Measurements from ENCODE around the gene MARVELD1.

The MARVELD1 gene

DNA sequence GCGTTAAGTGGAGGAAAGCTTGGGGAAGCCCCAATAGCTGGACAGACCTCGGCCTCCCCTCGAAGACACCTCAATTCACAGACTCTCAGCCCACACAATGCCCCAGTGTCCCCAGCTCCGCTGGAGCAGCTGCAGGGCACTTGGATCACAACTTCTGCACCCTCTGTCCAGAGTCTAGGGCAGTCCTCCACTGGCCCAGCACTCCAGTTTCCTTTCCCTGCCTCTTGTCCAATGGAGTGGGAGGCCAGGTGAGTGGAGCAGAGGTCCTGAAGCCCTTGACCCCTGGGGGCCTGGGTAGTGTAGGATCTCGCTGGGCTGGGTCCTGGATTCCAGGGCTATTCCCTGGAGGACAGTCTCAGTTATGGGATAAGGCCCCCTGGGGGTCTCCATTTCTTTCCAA is 46.4 kb downstream of the MARVELD1 start:
- no peak for DNase-seq

DNA sequence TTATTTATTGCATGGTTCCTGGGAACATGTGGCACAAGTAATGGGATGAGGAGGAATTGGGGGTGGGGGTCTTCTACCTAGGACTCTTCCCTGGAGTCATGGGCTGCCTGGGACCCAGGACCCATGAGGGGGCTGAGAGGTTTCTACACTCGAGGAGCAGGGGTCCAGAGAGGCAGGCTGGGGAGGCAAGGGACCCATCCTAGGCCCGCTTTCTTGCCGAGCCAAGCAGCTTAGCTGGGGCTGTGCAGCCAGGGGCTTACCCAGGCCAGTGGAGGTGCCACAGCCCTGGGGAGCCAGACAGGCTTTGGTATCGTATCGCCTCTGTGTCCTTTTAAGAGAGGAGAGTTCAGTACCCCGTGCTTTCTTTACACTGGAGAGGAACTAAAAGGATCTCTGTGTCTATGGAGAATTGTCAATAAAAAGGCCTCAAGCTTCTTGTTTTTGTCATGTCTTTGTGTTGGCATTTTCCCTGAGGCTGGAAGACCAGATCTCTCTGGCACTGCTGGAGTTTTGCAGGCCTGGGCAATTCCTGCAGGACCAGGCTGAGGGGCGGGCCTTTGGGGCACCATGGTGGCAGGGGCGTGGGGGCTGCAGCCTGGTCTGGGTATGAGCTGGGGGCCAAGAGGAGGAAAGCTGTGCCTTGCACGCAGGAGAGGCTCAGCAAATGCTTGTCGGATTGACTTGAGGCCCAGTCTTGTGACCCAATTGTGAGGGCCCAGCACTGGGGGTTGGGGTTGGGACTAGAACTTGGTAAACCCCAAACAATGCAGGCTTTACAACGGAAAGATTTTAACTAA is 47.1 kb downstream of the MARVELD1 start:
- no peak for DNase-seq

DNA sequence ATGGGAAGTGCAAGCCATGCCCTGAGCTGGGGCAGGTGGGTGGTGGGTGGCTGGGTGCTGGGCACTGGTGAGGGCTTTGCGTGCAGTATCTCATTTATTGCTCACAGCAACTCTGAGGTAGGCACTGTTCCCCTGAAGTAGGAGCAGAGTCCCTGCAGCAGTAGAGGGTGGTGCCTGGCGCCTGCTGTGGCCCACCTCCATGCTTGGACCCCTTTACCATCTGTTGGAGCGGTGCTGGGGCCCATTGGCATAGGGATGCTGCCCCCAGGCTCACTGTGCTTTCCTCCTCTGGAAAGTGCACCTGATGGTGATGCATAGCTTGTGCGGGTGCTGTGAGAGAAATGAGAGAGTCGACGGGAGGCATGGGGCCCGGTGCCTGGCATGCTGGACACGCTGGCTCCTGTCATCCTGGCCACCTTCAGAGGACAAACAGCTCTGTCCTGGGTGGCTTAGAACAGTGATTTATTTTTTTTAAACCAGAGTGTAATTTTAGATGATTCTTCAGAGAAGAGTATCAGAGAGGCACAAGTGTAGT is 47.9 kb downstream of the MARVELD1 start:
- no peak for DNase-seq

DNA sequence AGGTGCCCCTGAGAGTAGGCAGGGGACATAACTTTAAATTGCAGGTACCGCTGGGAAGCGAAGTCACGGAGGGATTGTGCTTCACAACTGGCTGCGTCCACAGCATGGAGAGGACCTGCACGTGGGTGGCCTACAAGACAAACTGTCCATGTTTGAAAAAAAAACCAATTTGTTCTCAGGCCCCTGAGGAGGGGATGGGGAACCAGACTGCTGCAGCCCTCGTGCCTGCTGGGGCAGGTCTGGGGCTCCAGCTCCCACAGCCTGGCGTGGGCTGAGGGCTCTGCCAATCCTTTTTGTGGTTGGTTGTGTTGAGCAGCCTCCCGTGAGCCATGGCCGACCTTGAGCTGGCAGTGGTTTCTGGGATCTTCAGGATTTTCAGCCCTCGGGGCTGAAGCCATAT is 48.5 kb downstream of the MARVELD1 start:
- no peak for DNase-seq

DNA sequence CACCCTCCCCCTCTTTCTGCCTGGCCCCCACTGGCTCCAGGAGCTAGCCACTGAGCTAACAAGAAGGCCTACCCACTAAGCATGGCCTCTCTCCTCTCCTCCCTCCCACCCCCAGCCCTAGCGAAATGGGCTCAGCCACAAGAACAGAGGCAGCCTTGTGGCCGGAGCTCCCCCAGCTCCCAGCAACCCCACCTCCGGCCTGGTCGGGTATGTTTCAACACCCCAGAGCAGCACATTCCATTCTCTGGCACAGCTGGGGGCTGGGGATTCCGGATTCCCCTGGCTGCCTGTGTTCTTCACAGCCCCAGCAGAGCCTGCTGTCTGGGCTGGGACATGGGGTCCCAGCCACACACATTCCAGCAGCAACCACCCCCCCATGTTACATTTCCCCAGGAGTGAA is 49.3 kb downstream of the MARVELD1 start:
- DNase-seq = no peak

DNA sequence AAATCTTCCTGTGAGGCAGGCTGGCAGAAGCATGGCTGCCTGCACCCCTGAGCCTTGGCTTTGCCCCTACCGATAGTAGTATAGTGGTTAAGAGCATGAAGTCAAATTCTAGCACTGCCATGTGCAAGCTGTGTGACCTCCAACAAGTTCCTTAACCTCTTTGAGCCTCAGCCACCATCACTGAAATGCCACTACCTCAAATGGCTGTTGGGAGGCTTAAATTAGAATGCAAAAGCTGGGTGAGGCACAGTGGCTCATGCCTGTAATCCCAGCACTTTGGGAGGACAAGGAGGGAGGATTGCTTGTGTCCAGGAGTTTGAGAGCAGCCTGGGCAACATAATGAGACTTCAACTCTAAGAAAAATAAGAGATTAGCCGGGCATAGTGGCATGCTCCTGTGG is 49.9 kb downstream of the MARVELD1 start:
- no peak for DNase-seq

DNA sequence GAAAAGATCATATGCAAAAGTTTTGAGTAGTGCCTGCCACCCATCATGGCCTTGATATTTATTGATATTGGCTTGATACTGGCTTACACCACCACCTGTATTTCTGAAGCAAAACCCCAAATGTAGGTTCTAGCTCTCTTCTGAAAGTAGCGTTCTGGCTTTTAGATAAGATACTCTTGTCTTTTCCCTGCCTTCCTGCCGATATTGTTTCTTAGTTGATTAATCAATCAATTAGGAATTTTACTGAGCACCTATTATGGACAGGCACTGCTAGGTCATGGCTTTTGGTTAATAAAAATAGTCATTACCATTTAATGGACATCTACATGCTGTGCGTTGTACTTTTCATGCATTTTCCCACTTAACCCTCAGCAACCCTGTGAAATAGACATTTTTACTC is 50.4 kb downstream of the MARVELD1 start:
- DNase-seq = no peak

DNA sequence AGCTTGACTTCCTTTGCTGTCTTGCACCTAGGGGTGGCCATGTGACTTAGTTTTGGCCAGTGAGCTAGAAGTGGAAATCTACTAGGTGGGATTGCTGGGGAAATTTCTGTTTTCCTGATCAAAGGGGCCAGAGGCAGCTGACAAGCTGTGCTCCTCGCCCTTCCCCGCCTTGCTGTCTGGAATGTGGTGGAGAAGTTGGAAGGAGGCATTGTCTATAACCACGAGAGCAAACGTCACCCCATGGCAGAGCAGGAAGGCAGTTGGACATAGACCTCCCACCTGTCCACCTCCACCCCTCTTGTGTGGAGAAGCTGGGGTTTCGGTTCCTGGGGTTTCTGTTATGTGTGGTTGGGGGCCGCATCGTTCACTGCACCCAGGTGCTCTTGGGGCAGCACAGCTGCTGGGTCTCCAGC is 51.0 kb downstream of the MARVELD1 start:
- no peak for DNase-seq

DNA sequence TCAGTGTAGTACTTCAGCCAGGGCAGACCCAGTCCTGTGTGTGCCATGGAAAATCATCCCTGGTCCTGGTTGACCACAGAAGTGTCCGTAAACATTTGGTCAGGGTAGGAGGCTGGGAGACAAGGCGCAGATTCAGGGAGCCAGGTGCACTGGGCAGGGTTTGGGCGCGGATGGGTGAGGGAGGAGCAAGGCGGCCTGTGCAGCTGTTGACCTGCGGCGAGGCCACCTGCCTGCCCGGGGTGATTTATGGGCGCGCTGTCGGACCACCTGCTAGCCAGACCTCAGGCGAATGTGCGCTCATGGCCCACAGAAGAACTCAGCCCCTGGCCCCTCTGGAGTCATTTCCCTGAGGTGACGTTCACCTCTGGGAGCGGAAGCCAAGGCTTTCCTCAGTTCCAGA is 51.7 kb downstream of the MARVELD1 start:
- no peak for DNase-seq

DNA sequence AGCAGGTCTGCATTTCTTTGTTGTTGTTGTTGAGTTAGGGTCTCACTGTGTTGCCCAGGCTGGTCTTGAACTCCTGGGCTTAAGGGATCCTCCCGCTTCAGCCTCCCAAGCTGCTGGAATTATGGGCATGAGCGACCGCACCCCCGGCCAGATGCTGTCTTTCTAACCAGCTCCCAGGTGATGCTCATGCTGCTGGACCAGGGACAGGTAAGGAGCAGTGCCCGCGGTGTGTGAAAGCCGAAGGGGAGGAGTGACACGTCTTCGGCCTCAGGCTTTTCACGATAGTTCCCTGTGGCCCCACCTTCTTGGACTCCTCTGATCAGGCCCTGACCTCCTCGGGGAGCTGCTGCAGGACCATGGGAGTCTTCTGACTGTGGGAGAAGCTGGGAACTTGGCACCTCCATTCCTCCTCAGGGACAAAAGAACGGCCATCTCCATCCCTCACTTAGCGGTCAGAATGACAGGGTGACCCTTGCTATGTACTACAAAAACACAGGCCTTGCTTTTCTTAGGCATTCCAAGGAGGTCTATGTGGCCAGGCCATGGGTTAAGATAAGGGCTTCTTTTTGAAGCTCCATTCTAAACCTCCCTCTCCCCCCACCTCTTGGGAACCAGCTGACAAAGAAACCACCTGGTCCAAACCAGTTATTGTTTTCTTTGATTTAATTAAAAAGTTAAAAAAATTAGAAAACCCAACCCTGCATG is 52.7 kb downstream of the MARVELD1 start:
- DNase-seq = no peak

DNA sequence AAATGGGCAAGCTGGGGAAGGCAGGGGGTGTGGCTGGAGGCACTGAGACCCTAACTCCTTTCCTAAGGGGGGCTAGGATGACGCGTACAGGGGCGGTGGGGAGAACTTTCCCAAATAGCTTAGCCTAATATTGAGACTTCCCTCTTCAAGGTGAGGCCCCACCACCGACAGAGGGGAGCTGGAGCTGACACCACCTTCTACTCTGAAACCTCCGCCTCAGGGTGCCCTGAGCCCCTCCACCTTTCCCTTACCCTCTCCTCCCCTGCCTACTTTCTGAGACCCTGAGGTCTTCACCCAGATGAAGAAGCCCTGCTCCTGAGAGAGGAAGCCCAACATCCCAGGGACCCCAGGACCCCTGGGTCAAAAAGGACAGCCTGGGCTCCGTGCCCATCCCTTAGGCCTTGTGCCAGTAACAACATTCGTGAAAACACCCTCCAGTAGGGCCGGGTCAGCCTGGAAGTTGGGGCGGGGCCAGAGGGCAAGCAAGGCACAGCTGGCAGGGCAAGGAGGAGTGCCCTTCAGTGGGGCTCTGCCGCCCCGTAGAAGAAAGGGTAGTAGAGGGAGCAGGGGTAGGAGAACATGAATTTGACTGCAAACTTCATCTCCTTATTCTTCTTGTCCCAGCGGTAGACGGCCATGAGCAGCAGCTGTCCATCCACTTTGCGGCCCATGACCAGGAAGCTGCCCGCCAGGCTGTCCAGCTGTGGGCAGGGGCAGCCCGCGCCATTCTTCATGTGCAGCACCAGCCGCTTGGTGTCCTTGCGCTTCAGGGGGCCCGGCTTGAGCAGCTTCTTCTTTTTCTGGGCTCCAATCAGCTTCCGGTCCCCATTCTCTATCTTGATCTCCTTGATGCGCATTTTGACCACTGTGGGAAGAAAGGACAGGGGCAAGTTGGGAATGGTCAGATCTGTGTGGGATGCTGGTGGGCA is 53.7 kb downstream of the MARVELD1 start:
- DNase-seq = no peak

All from activated T-cell treated with anti-CD3 and anti-CD28 coated beads for 4 hours (primary cell).